ENCODE results near the gene QRFPR. TPM values are rescaled to one million over a fixed set of nuclear protein-coding genes. Genes with fewer than 3 reads are reported as not detected.

The QRFPR gene
- total RNA-seq, 1 experiment from 2014 or later, result not detected

Other genes with a start within 250 kb of the QRFPR start
- 0.05 and 1.9 TPM in 2 replicates for gene TNIP3, start 216.7 kb downstream of the QRFPR start, total RNA-seq (2014; rRNA removed; shearing (Covaris generic))

All from A172 (cell line).